Activated CD4-positive, alpha-beta T cell treated with anti-CD3 and anti-CD28 coated beads for 4 hours (primary cell): ENCODE measurements around the gene B4GALT1.

Experiments
- DNase-seq, 2 donors: peaks; one replicate each; pipeline ENCODE4 v3.0.0-alpha.2; 2020

Gene B4GALT1

GRCh38 chr9:33123407-33124031 is 43.6 kb downstream of the B4GALT1 start:
- no peak for DNase-seq

GRCh38 chr9:33120620-33121019 is 46.5 kb downstream of the B4GALT1 start:
- no peak for DNase-seq

GRCh38 chr9:33117796-33118195 is 49.3 kb downstream of the B4GALT1 start:
- DNase-seq: no peak

GRCh38 chr9:33117306-33117705 is 49.8 kb downstream of the B4GALT1 start:
- no peak for DNase-seq

GRCh38 chr9:33116860-33117259 is 50.3 kb downstream of the B4GALT1 start:
- no peak for DNase-seq

GRCh38 chr9:33114746-33115145 is 52.4 kb downstream of the B4GALT1 start:
- DNase-seq: no peak

GRCh38 chr9:33113799-33114547 is 53.2 kb downstream of the B4GALT1 start:
- DNase-seq: no peak

GRCh38 chr9:33112094-33112493 is 55.0 kb downstream of the B4GALT1 start:
- DNase-seq: no peak

GRCh38 chr9:33111631-33112030 is 55.5 kb downstream of the B4GALT1 start:
- no peak for DNase-seq

- DNase-seq: no peak
These were observed 56.5 kb downstream of the B4GALT1 start for GRCh38 chr9:33110686-33111085.

GRCh38 chr9:33109850-33110595 is 57.1 kb downstream of the B4GALT1 start:
- no peak for DNase-seq

- DNase-seq: no peak
These were observed 58.0 kb downstream of the B4GALT1 start for GRCh38 chr9:33109097-33109496.

- DNase-seq: no peak
These were observed 58.7 kb downstream of the B4GALT1 start for GRCh38 chr9:33108472-33108871.

GRCh38 chr9:33107762-33108161 is 59.4 kb downstream of the B4GALT1 start:
- no peak for DNase-seq

- no peak for DNase-seq
These were observed 60.1 kb downstream of the B4GALT1 start for GRCh38 chr9:33106827-33107621.

GRCh38 chr9:33106372-33106771 is 60.8 kb downstream of the B4GALT1 start:
- DNase-seq: no peak

- DNase-seq: no peak
These were observed 61.2 kb downstream of the B4GALT1 start for GRCh38 chr9:33105959-33106358.

GRCh38 chr9:33105504-33105903 is 61.6 kb downstream of the B4GALT1 start:
- DNase-seq: no peak

GRCh38 chr9:33104401-33104800 is 62.7 kb downstream of the B4GALT1 start:
- no peak for DNase-seq

- DNase-seq: no peak
These were observed 63.4 kb downstream of the B4GALT1 start for GRCh38 chr9:33103501-33104281.

GRCh38 chr9:33102551-33103210 is 64.5 kb downstream of the B4GALT1 start:
- no peak for DNase-seq
